ENCODE results near the gene POMT1. TPM values are rescaled to one million over a fixed set of nuclear protein-coding genes. Genes with fewer than 3 reads are reported as not detected.
"Not testable (repeated sequence)": the region's sequence is repeated elsewhere in the genome, so short reads cannot be mapped to it uniquely, and the experiment has no call there.

The POMT1 gene
- total RNA-seq: 33.7 and 44.7 TPM in 2 replicates

- peak; percentile 45 for DNase-seq (ENCODE audit: low read depth)
These were observed at the start of gene POMT1 for GRCh38 chr9:131502781-131503625. POMT1 (plus strand) TSS chr9:131502918; CDS start chr9:131504219, 1,301 bp downstream.

- DNase-seq (ENCODE audit: low read depth): no peak
These were observed 48.7 kb upstream of the POMT1 start for GRCh38 chr9:131454028-131454427.

- not testable (repeated sequence) for DNase-seq (ENCODE audit: low read depth)
These were observed 47.1 kb upstream of the POMT1 start for GRCh38 chr9:131455655-131456054.

- no peak for DNase-seq (ENCODE audit: low read depth)
These were observed 45.0 kb upstream of the POMT1 start for GRCh38 chr9:131457746-131458145.

GRCh38 chr9:131459056-131459455 is 43.7 kb upstream of the POMT1 start:
- DNase-seq (ENCODE audit: low read depth): no peak

GRCh38 chr9:131461166-131461565 is 41.6 kb upstream of the POMT1 start:
- no peak for DNase-seq (ENCODE audit: low read depth)

GRCh38 chr9:131464354-131465000 is 38.2 kb upstream of the POMT1 start:
- DNase-seq (ENCODE audit: low read depth): no peak

GRCh38 chr9:131465401-131465800 is 37.3 kb upstream of the POMT1 start:
- no peak for DNase-seq (ENCODE audit: low read depth)

GRCh38 chr9:131467214-131467935 is 35.3 kb upstream of the POMT1 start:
- DNase-seq (ENCODE audit: low read depth): no peak

GRCh38 chr9:131468031-131468430 is 34.7 kb upstream of the POMT1 start:
- DNase-seq (ENCODE audit: low read depth): no peak

GRCh38 chr9:131469356-131469755 is 33.4 kb upstream of the POMT1 start:
- no peak for DNase-seq (ENCODE audit: low read depth)

GRCh38 chr9:131469951-131470350 is 32.8 kb upstream of the POMT1 start:
- DNase-seq (ENCODE audit: low read depth): no peak

GRCh38 chr9:131470581-131470991 is 32.1 kb upstream of the POMT1 start:
- DNase-seq (ENCODE audit: low read depth): no peak

- not testable (repeated sequence) for DNase-seq (ENCODE audit: low read depth)
These were observed 30.6 kb upstream of the POMT1 start for GRCh38 chr9:131472085-131472484.

GRCh38 chr9:131473198-131473885 is 29.4 kb upstream of the POMT1 start:
- DNase-seq (ENCODE audit: low read depth): no peak

GRCh38 chr9:131473891-131474290 is 28.8 kb upstream of the POMT1 start:
- DNase-seq (ENCODE audit: low read depth): no peak

- no peak for DNase-seq (ENCODE audit: low read depth)
These were observed 28.0 kb upstream of the POMT1 start for GRCh38 chr9:131474711-131475110.

GRCh38 chr9:131475111-131475955 is 27.4 kb upstream of the POMT1 start:
- DNase-seq (ENCODE audit: low read depth): no peak

- DNase-seq (ENCODE audit: low read depth): no peak
These were observed 26.6 kb upstream of the POMT1 start for GRCh38 chr9:131475956-131476776.

- DNase-seq (ENCODE audit: low read depth): no peak
These were observed 25.9 kb upstream of the POMT1 start for GRCh38 chr9:131476777-131477345.

Data from renal cortical epithelial cell (primary cell).